Measurements from ENCODE around the gene RNF112.
"Not testable (repeated sequence)": the region's sequence is repeated elsewhere in the genome, so short reads cannot be mapped to it uniquely, and the experiment has no call there.

RNF112 gene

GRCh38 chr17:19449656-19450055 is 38.6 kb downstream of the RNF112 start:
- DNase-seq = no peak

- DNase-seq = no peak
These were observed 42.3 kb downstream of the RNF112 start for GRCh38 chr17:19453296-19453695.

- DNase-seq = no peak
These were observed 43.0 kb downstream of the RNF112 start for GRCh38 chr17:19454074-19454473.

- DNase-seq = no peak
These were observed 45.2 kb downstream of the RNF112 start for GRCh38 chr17:19456016-19456927.

GRCh38 chr17:19457046-19457445 is 46.0 kb downstream of the RNF112 start:
- DNase-seq = no peak

GRCh38 chr17:19457830-19458271 is 46.8 kb downstream of the RNF112 start:
- DNase-seq = no peak

GRCh38 chr17:19458481-19458880 is 47.4 kb downstream of the RNF112 start:
- not testable (repeated sequence) for DNase-seq

- not testable (repeated sequence) for DNase-seq
These were observed 48.1 kb downstream of the RNF112 start for GRCh38 chr17:19459018-19459655.

GRCh38 chr17:19460700-19461099 is 49.7 kb downstream of the RNF112 start:
- DNase-seq = no peak

GRCh38 chr17:19461116-19461515 is 50.1 kb downstream of the RNF112 start:
- no peak for DNase-seq

GRCh38 chr17:19461681-19462080 is 50.6 kb downstream of the RNF112 start:
- DNase-seq = no peak

GRCh38 chr17:19462456-19463035 is 51.5 kb downstream of the RNF112 start:
- DNase-seq = not testable (repeated sequence)

GRCh38 chr17:19464031-19465026 is 53.3 kb downstream of the RNF112 start:
- DNase-seq = no peak
